ENCODE results near the gene SLC25A11. TPM values are rescaled to one million over a fixed set of nuclear protein-coding genes. Genes with fewer than 3 reads are reported as not detected.
"Not testable (repeated sequence)": the region's sequence is repeated elsewhere in the genome, so short reads cannot be mapped to it uniquely, and the experiment has no call there.

The SLC25A11 gene
- total RNA-seq, 1 donor from 2014 or later: 36.8 TPM

GRCh38 chr17:4928881-4929280 is 11.0 kb downstream of the SLC25A11 start:
- no peaks in the 10 kb centered on the region for H3K36me3 ChIP-seq (ENCODE audit: insufficient read depth, low read length)
- TF ChIP-seq CTCF (IDR thresholded peaks at IDR 0.05; ENCODE audit: insufficient read depth, low read depth, low read length) (no peak), EZH2 (IDR thresholded peaks at IDR 0.05; ENCODE audit: insufficient read depth, low read length) (no peak)
- Mint-ChIP-seq H3K9me3 (ENCODE audit: unreplicated experiment) (no peaks in the 10 kb centered on the region), H3K4me1 (ENCODE audit: low read depth, unreplicated experiment) (peaks cover 4% of the 10 kb centered on the region), H3K27ac (ENCODE audit: unreplicated experiment) (no peak overlapping the region), H3K27me3 (ENCODE audit: low read depth, unreplicated experiment) (no peaks in the 10 kb centered on the region), H3K36me3 (ENCODE audit: low read depth, unreplicated experiment) (peaks cover 23% of the 10 kb centered on the region), H3K4me3 (ENCODE audit: unreplicated experiment) (no peak overlapping the region)
- H3K9me3 ChIP-seq (ENCODE audit: insufficient read depth, low read depth, low read length): no peaks in the 10 kb centered on the region
- no peaks in the 10 kb centered on the region for H4K20me1 ChIP-seq (ENCODE audit: insufficient read depth, low read length)
- H2AFZ ChIP-seq (ENCODE audit: low read depth, low read length): no peak overlapping the region
- H3K27ac ChIP-seq (ENCODE audit: low read depth, low read length): no peak overlapping the region
- no peak overlapping the region for H3K4me3 ChIP-seq (ENCODE audit: insufficient read depth, low read depth, low read length)
- no peak overlapping the region for H3K9ac ChIP-seq (ENCODE audit: low read length)
- FAIRE-seq (no peak), DNase-seq (ENCODE audit: low read depth) (no peak)
- no peak overlapping the region for H3K4me2 ChIP-seq (ENCODE audit: low read length)
- H3K79me2 ChIP-seq (ENCODE audit: insufficient read depth, low read length): no peaks in the 10 kb centered on the region
- no peaks in the 10 kb centered on the region for H3K27me3 ChIP-seq (ENCODE audit: insufficient read depth, low read length)
- H3K4me1 ChIP-seq (ENCODE audit: insufficient read depth, low read length): peaks cover under 1% of the 10 kb centered on the region

DNA sequence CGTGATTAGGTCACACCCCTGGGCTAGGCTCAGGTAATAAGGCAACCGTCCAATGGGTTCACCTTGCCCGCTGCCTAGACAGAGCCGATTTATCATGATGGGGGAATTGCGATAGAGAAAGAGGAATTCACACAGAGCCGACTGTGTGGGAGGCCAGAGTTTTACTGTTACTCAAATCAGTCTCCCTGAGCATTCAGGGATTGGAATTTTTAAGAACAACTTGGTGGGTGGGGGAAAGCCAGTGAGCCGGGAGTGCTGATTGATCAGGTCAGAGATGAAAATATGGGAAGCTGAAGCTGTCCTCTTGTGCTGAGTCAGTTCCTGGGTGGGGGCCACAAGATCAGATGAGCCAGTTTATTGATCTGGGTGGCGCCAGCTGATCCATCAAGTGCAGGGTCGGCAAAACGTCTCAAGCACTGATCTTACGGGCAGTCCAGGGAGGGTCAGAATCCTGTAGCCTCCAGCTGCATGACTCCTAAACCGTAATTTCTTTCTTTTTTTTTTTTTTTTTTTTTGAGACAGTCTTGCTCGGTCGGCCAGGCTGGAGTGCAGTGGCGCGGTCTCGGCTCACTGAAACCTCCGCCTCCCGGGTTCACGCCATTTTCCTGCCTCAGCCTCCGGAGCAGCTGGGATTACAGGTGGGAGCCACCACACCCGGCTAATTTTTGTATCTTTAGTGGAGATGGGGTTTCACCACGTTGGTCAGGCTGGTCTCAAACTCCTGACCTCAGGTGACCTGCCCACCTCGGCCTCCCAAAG is 13.1 kb downstream of the SLC25A11 start:
- not testable (repeated sequence) for H3K9ac ChIP-seq (ENCODE audit: low read length); H3K27ac Mint-ChIP-seq (ENCODE audit: unreplicated experiment)

DNA sequence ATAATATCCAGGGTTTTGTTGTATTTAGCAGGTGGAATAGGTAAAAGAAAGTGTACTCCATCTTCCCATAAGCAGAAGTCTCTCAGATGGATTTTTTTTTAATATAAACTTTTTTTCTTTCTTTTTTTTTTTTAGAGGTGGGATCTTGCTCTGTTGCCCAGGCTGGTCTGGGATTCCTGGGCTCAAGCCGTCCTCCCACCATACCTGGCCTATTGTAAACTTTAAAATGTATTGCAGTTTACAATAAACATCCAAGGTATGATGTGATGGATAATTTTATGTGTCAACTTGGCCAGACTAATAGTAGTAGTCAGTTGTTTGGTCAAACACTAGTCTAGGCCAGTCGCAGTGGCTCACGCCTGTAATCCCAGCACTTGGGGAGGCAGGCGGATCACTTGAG is 18.5 kb downstream of the SLC25A11 start:
- Mint-ChIP-seq H3K27ac (ENCODE audit: unreplicated experiment) (no peak overlapping the region), H3K27me3 (ENCODE audit: low read depth, unreplicated experiment) (no peaks in the 10 kb centered on the region), H3K9me3 (ENCODE audit: unreplicated experiment) (peaks cover 2% of the 10 kb centered on the region), H3K4me1 (ENCODE audit: low read depth, unreplicated experiment) (no peaks in the 10 kb centered on the region), H3K36me3 (ENCODE audit: low read depth, unreplicated experiment) (no peaks in the 10 kb centered on the region), H3K4me3 (ENCODE audit: unreplicated experiment) (no peak overlapping the region)
- H3K9me3 ChIP-seq (ENCODE audit: insufficient read depth, low read depth, low read length): no peaks in the 10 kb centered on the region
- H3K4me2 ChIP-seq (ENCODE audit: low read length): no peak overlapping the region
- no peaks in the 10 kb centered on the region for H3K4me1 ChIP-seq (ENCODE audit: insufficient read depth, low read length)
- no peak for DNase-seq (ENCODE audit: low read depth)
- no peak overlapping the region for H3K9ac ChIP-seq (ENCODE audit: low read length)
- H3K27ac ChIP-seq (ENCODE audit: low read depth, low read length): no peak overlapping the region
- FAIRE-seq: no peak
- no peak overlapping the region for H3K4me3 ChIP-seq (ENCODE audit: insufficient read depth, low read depth, low read length)
- H3K36me3 ChIP-seq (ENCODE audit: insufficient read depth, low read length): no peaks in the 10 kb centered on the region
- no peaks in the 10 kb centered on the region for H3K79me2 ChIP-seq (ENCODE audit: insufficient read depth, low read length)
- H4K20me1 ChIP-seq (ENCODE audit: insufficient read depth, low read length): no peaks in the 10 kb centered on the region
- no peaks in the 10 kb centered on the region for H3K27me3 ChIP-seq (ENCODE audit: insufficient read depth, low read length)
- H2AFZ ChIP-seq (ENCODE audit: low read depth, low read length): no peak overlapping the region
- no peak for TF ChIP-seq EZH2 (IDR thresholded peaks at IDR 0.05; ENCODE audit: insufficient read depth, low read length)
- no peak for TF ChIP-seq CTCF (IDR thresholded peaks at IDR 0.05; ENCODE audit: insufficient read depth, low read depth, low read length)

More for the DNA sequence above, 13.1 kb downstream of the SLC25A11 start:
- H3K9me3 ChIP-seq (ENCODE audit: insufficient read depth, low read depth, low read length); FAIRE-seq; H2AFZ ChIP-seq (ENCODE audit: low read depth, low read length); H3K27ac ChIP-seq (ENCODE audit: low read depth, low read length); H4K20me1 ChIP-seq (ENCODE audit: insufficient read depth, low read length); H3K4me1 Mint-ChIP-seq (ENCODE audit: low read depth, unreplicated experiment); H3K4me1 ChIP-seq (ENCODE audit: insufficient read depth, low read length); H3K4me3 Mint-ChIP-seq (ENCODE audit: unreplicated experiment); H3K36me3 ChIP-seq (ENCODE audit: insufficient read depth, low read length); H3K4me2 ChIP-seq (ENCODE audit: low read length); H3K9me3 Mint-ChIP-seq (ENCODE audit: unreplicated experiment); H3K79me2 ChIP-seq (ENCODE audit: insufficient read depth, low read length); H3K4me3 ChIP-seq (ENCODE audit: insufficient read depth, low read depth, low read length); H3K27me3 ChIP-seq (ENCODE audit: insufficient read depth, low read length); H3K27me3 Mint-ChIP-seq (ENCODE audit: low read depth, unreplicated experiment); DNase-seq (ENCODE audit: low read depth): not testable (repeated sequence)
- H3K36me3 Mint-ChIP-seq (ENCODE audit: low read depth, unreplicated experiment): peaks cover 13% of the 10 kb centered on the region

Data from astrocyte (in vitro differentiated cells and primary cell).